KMS-11 (cell line): ENCODE measurements around the gene LCAT.

Experiments
- H2AFZ ChIP-seq: fragments of 200-600 bp; sonication (generic); 2 replicates; pipeline ENCODE4 v1.6.1; 2016; ENCODE audit warnings: antibody characterized with exemption, mixed run types, low read depth
- H3K27ac ChIP-seq: fragments of 200-600 bp; sonication (generic); 2 replicates; pipeline ENCODE4 v1.6.1; 2016; ENCODE audit warnings: mild to moderate bottlenecking, mixed run types
- H3K27me3 ChIP-seq: fragments of 200-600 bp; sonication (generic); 2 replicates; pipeline ENCODE4 v1.6.1; 2017; ENCODE audit warnings: mild to moderate bottlenecking, low read depth, mixed run types, moderate library complexity; ENCODE audit not compliant: insufficient read depth
- H3K36me3 ChIP-seq: fragments of 200-600 bp; sonication (generic); 2 replicates; pipeline ENCODE4 v1.6.1; 2017; ENCODE audit warnings: mild to moderate bottlenecking, mixed run types; ENCODE audit not compliant: insufficient read depth
- H3K4me1 ChIP-seq: fragments of 200-600 bp; sonication (generic); 2 replicates; pipeline ENCODE4 v1.6.1; 2016; ENCODE audit warnings: mild to moderate bottlenecking, low read depth, mixed run types; ENCODE audit not compliant: poor library complexity, severe bottlenecking
- H3K4me2 ChIP-seq: fragments of 200-600 bp; sonication (generic); 2 replicates; pipeline ENCODE4 v1.7.0; 2016; ENCODE audit warnings: mild to moderate bottlenecking, mixed run types
- H3K4me3 ChIP-seq: fragments of 200-600 bp; sonication (generic); IDR thresholded peaks from 2 replicates; pipeline ENCODE4 v1.6.1; 2017; ENCODE audit warnings: low read depth, low read length, mixed read lengths; ENCODE audit not compliant: insufficient read depth
- H3K79me2 ChIP-seq: fragments of 200-600 bp; sonication (generic); 2 replicates; pipeline ENCODE4 v1.6.1; 2016; ENCODE audit warnings: low read depth, mixed run types; ENCODE audit not compliant: insufficient read depth
- H3K9ac ChIP-seq: fragments of 200-600 bp; sonication (generic); 2 replicates; pipeline ENCODE4 v1.6.1; 2016; ENCODE audit warnings: mild to moderate bottlenecking, mixed run types
- H4K20me1 ChIP-seq: fragments of 200-600 bp; sonication (generic); 2 replicates; pipeline ENCODE4 v1.6.1; 2016; ENCODE audit warnings: mild to moderate bottlenecking, mixed run types; ENCODE audit not compliant: insufficient read depth
- TF ChIP-seq, protein P1 (sequence below): fragments of 200-600 bp; sonication (generic); conservative IDR thresholded peaks from 2 replicates; pipeline ENCODE4 v1.6.1; 2017; ENCODE audit warnings: low read depth, mild to moderate bottlenecking, antibody characterized with exemption, low read length, moderate library complexity, mixed read lengths

The LCAT gene

DNA sequence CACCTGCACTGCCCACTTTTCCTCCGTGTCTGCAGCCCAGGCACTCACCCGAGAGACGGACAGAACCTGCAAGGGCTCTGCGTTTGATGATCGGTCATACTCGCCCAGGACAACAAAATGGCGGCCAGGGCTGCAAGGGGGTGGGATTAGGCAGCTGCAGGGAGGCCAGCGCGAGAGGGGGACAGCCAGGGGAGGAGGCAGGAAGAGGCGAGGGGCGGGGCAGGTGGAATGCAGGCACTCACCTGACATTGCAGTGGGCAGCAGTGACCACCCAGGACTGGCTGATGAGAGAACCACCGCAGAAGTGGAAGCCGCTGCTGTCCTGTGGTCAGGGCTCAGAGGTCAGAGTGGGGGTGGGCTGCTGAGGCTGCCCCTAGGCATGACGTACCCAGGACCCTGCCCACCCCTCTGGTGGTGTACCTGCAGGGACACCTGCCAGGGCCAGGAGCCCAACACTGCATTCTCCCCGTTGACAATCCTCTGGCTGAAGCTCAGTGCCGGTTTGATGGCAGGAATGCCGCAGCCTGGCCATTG is 13.2 kb downstream of the LCAT start:
- Histone ChIP-seq H3K4me3 (no peak overlapping the region), H3K27me3 (no peaks in the 10 kb centered on the region), H3K36me3 (no peaks in the 10 kb centered on the region), H3K79me2 (peaks cover 5% of the 10 kb centered on the region; the same call in 1 of the 2 replicates), H3K4me1 (peaks cover 7% of the 10 kb centered on the region), H4K20me1 (no peaks in the 10 kb centered on the region), H3K9ac (no peak overlapping the region), H3K27ac (no peak overlapping the region), H2AFZ (no peak overlapping the region), H3K4me2 (no peak overlapping the region)
- TF ChIP-seq, protein P1, sequence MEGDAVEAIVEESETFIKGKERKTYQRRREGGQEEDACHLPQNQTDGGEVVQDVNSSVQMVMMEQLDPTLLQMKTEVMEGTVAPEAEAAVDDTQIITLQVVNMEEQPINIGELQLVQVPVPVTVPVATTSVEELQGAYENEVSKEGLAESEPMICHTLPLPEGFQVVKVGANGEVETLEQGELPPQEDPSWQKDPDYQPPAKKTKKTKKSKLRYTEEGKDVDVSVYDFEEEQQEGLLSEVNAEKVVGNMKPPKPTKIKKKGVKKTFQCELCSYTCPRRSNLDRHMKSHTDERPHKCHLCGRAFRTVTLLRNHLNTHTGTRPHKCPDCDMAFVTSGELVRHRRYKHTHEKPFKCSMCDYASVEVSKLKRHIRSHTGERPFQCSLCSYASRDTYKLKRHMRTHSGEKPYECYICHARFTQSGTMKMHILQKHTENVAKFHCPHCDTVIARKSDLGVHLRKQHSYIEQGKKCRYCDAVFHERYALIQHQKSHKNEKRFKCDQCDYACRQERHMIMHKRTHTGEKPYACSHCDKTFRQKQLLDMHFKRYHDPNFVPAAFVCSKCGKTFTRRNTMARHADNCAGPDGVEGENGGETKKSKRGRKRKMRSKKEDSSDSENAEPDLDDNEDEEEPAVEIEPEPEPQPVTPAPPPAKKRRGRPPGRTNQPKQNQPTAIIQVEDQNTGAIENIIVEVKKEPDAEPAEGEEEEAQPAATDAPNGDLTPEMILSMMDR, result no peak

DNA sequence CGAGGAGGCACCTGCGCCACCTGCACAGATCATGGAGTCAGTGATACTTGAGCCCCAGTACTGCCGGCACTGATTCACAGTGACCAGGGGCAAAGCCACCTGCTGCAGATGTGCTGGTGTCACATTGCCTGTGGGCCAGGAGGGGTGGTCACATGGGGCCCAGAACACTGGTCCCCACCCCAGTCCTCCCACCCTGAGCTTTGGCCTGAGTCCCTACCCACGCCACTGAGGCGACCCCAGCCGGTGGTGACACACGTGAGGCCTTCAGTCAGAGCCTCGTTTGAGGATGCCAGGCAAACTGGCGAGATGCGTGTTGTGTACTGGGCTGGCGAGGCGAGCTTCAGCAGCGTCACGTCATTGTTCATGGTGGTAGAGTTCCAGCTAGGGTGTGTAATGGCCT is 13.7 kb downstream of the LCAT start:
- no peak overlapping the region for H3K4me3 ChIP-seq
- no peak overlapping the region for H2AFZ ChIP-seq
- H3K9ac ChIP-seq, result no peak overlapping the region
- no peaks in the 10 kb centered on the region for H4K20me1 ChIP-seq
- TF ChIP-seq, protein P1, result no peak
- no peak overlapping the region for H3K4me2 ChIP-seq
- no peaks in the 10 kb centered on the region for H3K36me3 ChIP-seq
- peaks cover 3% of the 10 kb centered on the region for H3K4me1 ChIP-seq
- H3K27ac ChIP-seq, result no peak overlapping the region
- H3K27me3 ChIP-seq, result no peaks in the 10 kb centered on the region
- peaks cover 3% of the 10 kb centered on the region; the same call in 1 of the 2 replicates for H3K79me2 ChIP-seq

- Histone ChIP-seq H3K79me2 (no peaks in the 10 kb centered on the region), H3K4me1 (no peaks in the 10 kb centered on the region), H2AFZ (no peak overlapping the region), H3K27ac (no peak overlapping the region), H3K36me3 (no peaks in the 10 kb centered on the region), H3K4me2 (no peak overlapping the region), H3K4me3 (no peak overlapping the region), H3K9ac (no peak overlapping the region), H3K27me3 (no peaks in the 10 kb centered on the region), H4K20me1 (no peaks in the 10 kb centered on the region)
- TF ChIP-seq, protein P1, result peak; percentile 85
These were observed 15.2 kb downstream of the LCAT start for GRCh38 chr16:67928561-67929364.

DNA sequence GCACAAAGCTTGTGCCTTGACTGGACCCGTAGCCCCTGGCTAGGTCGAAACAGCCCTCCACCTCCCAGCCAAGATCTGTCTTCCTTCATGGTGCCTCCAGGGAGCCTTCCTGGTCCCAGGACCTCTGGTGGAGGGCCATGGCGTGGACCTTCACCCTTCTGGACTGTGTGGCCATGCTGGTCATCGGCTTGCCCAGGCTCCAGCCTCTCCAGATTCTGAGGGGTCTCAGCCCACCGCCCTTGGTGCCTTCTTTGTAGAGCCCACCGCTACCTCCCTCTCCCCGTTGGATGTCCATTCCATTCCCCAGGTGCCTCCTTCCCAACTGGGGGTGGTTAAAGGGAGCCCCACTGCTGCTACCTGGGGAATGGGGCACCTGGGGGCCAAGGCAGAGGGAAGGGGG is 15.8 kb downstream of the LCAT start:
- H3K4me3 ChIP-seq, result no peak overlapping the region
- no peaks in the 10 kb centered on the region for H3K27me3 ChIP-seq
- TF ChIP-seq, protein P1, result no peak
- H3K9ac ChIP-seq, result no peak overlapping the region
- no peak overlapping the region for H3K4me2 ChIP-seq
- no peak overlapping the region for H3K27ac ChIP-seq
- no peaks in the 10 kb centered on the region for H3K79me2 ChIP-seq
- H3K36me3 ChIP-seq, result no peaks in the 10 kb centered on the region
- no peak overlapping the region for H2AFZ ChIP-seq
- H4K20me1 ChIP-seq, result no peaks in the 10 kb centered on the region
- H3K4me1 ChIP-seq, result no peaks in the 10 kb centered on the region
